HepG2 (cell line): ENCODE measurements around the gene HMGN1. TPM values are rescaled to one million over a fixed set of nuclear protein-coding genes. Genes with fewer than 3 reads are reported as not detected.

Experiments
- ATM ChIP-seq: fragments of 450-650 bp; IDR thresholded peaks from 2 replicates; pipeline ENCODE4 v1.7.1; 2017; ENCODE audit warnings: mild to moderate bottlenecking, borderline replicate concordance
- CREB1 ChIP-seq, 2 experiments: fragments of 450-650 bp in 1 of 2; IDR thresholded peaks; 2 replicates each; pipeline ENCODE4 v1.6.1; 2016 to 2017; ENCODE audit warnings: control low read depth in 1 of 2, mild to moderate bottlenecking in 1 of 2, missing compliant biosample characterization in 1 of 2, missing genetic modification characterization in 1 of 2
- GLI4 ChIP-seq: sonication (generic); formaldehyde crosslinking; IDR thresholded peaks from 2 replicates; pipeline ENCODE4 v1.5.1; 2020; ENCODE audit warnings: missing genetic modification reagents, mild to moderate bottlenecking, moderate library complexity, borderline replicate concordance
- HES4 ChIP-seq: sonication (generic); formaldehyde crosslinking; IDR thresholded peaks from 2 replicates; pipeline ENCODE4 v1.9.0; 2021; ENCODE audit warnings: mild to moderate bottlenecking, missing genetic modification reagents, borderline replicate concordance
- HOXD1 ChIP-seq: sonication (generic); formaldehyde crosslinking; IDR thresholded peaks from 2 replicates; pipeline ENCODE4 v1.5.0; 2020; ENCODE audit warnings: missing genetic modification reagents
- KAT7 ChIP-seq: IDR thresholded peaks from 2 replicates; pipeline ENCODE4 v1.6.1; 2018; ENCODE audit warnings: borderline replicate concordance, missing compliant biosample characterization
- MAFF ChIP-seq: IDR thresholded peaks from 2 replicates; pipeline ENCODE4 v1.6.1; 2011; ENCODE audit warnings: low read depth, low read length, improper control_type of control experiment
- NCOA2 ChIP-seq: sonication (generic); formaldehyde crosslinking; IDR thresholded peaks from 2 replicates; pipeline ENCODE4 v1.8.0; 2022; ENCODE audit warnings: inconsistent platforms
- NR2C2 ChIP-seq: sonication (generic); formaldehyde crosslinking; IDR thresholded peaks from 2 replicates; pipeline ENCODE4 v1.4.0; 2020; ENCODE audit warnings: missing genetic modification reagents, mild to moderate bottlenecking, moderate library complexity, borderline replicate concordance
- NR3C1 ChIP-seq: sonication (generic); formaldehyde crosslinking; IDR thresholded peaks from 2 replicates; pipeline ENCODE4 v1.4.0; 2020; ENCODE audit warnings: missing genetic modification reagents
- PAWR ChIP-seq: sonication (generic); formaldehyde crosslinking; IDR thresholded peaks from 2 replicates; pipeline ENCODE4 v1.4.0; 2020; ENCODE audit warnings: missing genetic modification reagents, mild to moderate bottlenecking, borderline replicate concordance
- PHF8 ChIP-seq: sonication (generic); formaldehyde crosslinking; IDR thresholded peaks from 2 replicates; pipeline ENCODE4 v1.5.0; 2020; ENCODE audit warnings: missing genetic modification reagents
- POLR2AphosphoS5 ChIP-seq: IDR thresholded peaks from 2 replicates; pipeline ENCODE4 v1.6.1; 2012; ENCODE audit warnings: low read depth, low read length
- SP140L ChIP-seq: sonication (generic); formaldehyde crosslinking; IDR thresholded peaks from 2 replicates; pipeline ENCODE4 v1.4.0; 2020; ENCODE audit warnings: missing genetic modification reagents, borderline replicate concordance
- SRF ChIP-seq: IDR thresholded peaks from 2 replicates; pipeline ENCODE4 v1.6.1; 2011; ENCODE audit warnings: mild to moderate bottlenecking, low read depth, low read length, moderate library complexity
- YEATS2 ChIP-seq: sonication (generic); formaldehyde crosslinking; IDR thresholded peaks from 2 replicates; pipeline ENCODE4 v1.4.0; 2020; ENCODE audit warnings: missing genetic modification reagents, borderline replicate concordance
- ZFP36L2 ChIP-seq: sonication (generic); formaldehyde crosslinking; IDR thresholded peaks from 2 replicates; pipeline ENCODE4 v1.4.0; 2020; ENCODE audit warnings: missing genetic modification reagents
- ZFP82 ChIP-seq: sonication (generic); formaldehyde crosslinking; IDR thresholded peaks from 2 replicates; pipeline ENCODE4 v1.5.1; 2020; ENCODE audit warnings: mild to moderate bottlenecking, missing genetic modification reagents, borderline replicate concordance
- ZNF33B ChIP-seq: sonication (generic); formaldehyde crosslinking; IDR thresholded peaks from 2 replicates; pipeline ENCODE4 v1.5.1; 2020; ENCODE audit warnings: mild to moderate bottlenecking, missing genetic modification reagents
- ZNF562 ChIP-seq: sonication (generic); formaldehyde crosslinking; IDR thresholded peaks from 2 replicates; pipeline ENCODE4 v1.8.0; 2022; ENCODE audit warnings: missing genetic modification reagents, borderline replicate concordance
- ZNF615 ChIP-seq: sonication (generic); formaldehyde crosslinking; IDR thresholded peaks from 2 replicates; pipeline ENCODE4 v1.5.0; 2020; ENCODE audit warnings: mild to moderate bottlenecking, missing genetic modification reagents, borderline replicate concordance
- ZNF724P ChIP-seq: sonication (generic); formaldehyde crosslinking; IDR thresholded peaks from 2 replicates; pipeline ENCODE4 v1.8.0; 2022; ENCODE audit warnings: missing genetic modification reagents, borderline replicate concordance
- ZNF790 ChIP-seq: sonication (generic); formaldehyde crosslinking; IDR thresholded peaks from 2 replicates; pipeline ENCODE4 v1.8.0; 2022; ENCODE audit warnings: missing genetic modification reagents, mild to moderate bottlenecking, borderline replicate concordance
- polyA plus RNA-seq, 8 experiments: library from polyadenylated mRNA; depleted of rRNA in 3 of 8; stranded (reverse) in 7 of 8; unstranded in 1 of 8; fragments of >200 nt; fragmentation: Illumina TruSeq in 4 of 8; extraction: Trizol in 4 of 8; gene quantifications; 2 replicates each; pipeline versions ENCODE4 v1.2.1 to v1.2.3, GENCODE V29; 2011 to 2016; ENCODE audit warnings: low read depth in 4 of 8, missing spikeins in 1 of 8, mixed read lengths in 1 of 8; ENCODE audit not compliant: insufficient read depth in 1 of 8
- total RNA-seq, 5 experiments: library from RNA; depleted of rRNA; stranded (reverse); fragments of >200 nt; fragmentation: Illumina TruSeq; extraction: Trizol; gene quantifications; 2 replicates each; pipeline ENCODE4 v1.2.3, GENCODE V29; 2016; ENCODE audit warnings: low read depth in 1 of 5
- TF ChIP-seq, protein P1 (sequence below), 2 experiments: fragments of 450-650 bp in 1 of 2; sonication (generic) in 1 of 2; formaldehyde crosslinking; IDR thresholded peaks; 2 replicates each; pipeline versions ENCODE4 v1.5.0 to v1.8.0; 2020 to 2022; ENCODE audit warnings: mild to moderate bottlenecking in 1 of 2, missing genetic modification reagents in 1 of 2
- TF ChIP-seq, protein P2 (sequence below): sonication (generic); formaldehyde crosslinking; IDR thresholded peaks from 2 replicates; pipeline ENCODE4 v1.5.0; 2020; ENCODE audit warnings: missing genetic modification reagents
- TF ChIP-seq, protein P3 (sequence below): sonication (generic); formaldehyde crosslinking; IDR thresholded peaks from 2 replicates; pipeline ENCODE4 v1.5.1; 2020; ENCODE audit warnings: missing genetic modification reagents, mild to moderate bottlenecking, borderline replicate concordance
- TF ChIP-seq, protein P4 (sequence below): sonication (generic); formaldehyde crosslinking; IDR thresholded peaks from 2 replicates; pipeline ENCODE4 v1.8.1; 2023; ENCODE audit warnings: mild to moderate bottlenecking, moderate library complexity, missing genetic modification reagents

HMGN1 gene
- total and polyA plus RNA-seq, 2 of the 13 experiments (the other 11 are each of a cell fraction or from before 2014, with no cell fraction given), result 104 to 286 TPM

DNA sequence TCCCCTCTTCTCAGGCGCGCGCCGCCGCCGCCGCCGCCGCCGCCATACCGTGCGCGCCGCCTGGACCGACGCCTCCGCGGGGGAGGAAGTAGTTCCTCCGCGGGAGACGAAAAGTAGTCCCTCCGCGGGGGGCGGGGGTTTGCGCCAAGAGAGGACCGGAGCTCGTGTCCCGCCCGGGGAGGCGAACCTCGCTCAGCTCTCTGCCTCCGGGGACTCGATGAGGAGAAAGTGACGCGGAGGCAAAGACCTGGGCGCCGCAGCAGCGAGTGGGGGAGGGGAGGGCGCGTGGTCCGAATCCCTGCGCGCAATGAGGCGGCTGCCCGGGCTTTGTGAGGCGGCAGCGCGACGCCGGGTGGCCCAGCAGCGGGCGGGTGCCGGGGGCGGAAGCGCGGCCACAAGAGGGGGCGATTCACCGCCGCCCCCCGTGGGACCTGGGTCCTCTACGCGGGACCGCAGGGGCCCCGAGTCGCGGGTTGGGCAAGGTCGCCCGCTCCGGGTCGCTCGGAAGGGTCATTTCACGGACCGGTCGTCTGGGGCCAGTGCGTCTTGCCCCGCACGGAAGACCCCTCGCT lies 35.2 kb downstream of the HMGN1 start, which contains the start of gene BRWD1 (continued):
- TF ChIP-seq HOXD1 (CRISPR knock-in tag), result peak; percentile 62; the same call in 1 of the 2 replicates
- no peak for TF ChIP-seq ZNF562 (CRISPR knock-in tag)
- no peak for TF ChIP-seq SP140L
- TF ChIP-seq, protein P1, sequence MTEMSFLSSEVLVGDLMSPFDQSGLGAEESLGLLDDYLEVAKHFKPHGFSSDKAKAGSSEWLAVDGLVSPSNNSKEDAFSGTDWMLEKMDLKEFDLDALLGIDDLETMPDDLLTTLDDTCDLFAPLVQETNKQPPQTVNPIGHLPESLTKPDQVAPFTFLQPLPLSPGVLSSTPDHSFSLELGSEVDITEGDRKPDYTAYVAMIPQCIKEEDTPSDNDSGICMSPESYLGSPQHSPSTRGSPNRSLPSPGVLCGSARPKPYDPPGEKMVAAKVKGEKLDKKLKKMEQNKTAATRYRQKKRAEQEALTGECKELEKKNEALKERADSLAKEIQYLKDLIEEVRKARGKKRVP (CRISPR knock-in tag; IDR thresholded peaks at IDR 0.05), result peak in 1 of 2 experiments; percentile 62; a peak in 2 of 4 replicates
- TF ChIP-seq ZNF724P (CRISPR knock-in tag), result peak; percentile 69; the same call in 1 of the 2 replicates
- no peak for TF ChIP-seq ZFP36L2 (CRISPR knock-in tag)
- peak; percentile 72; the same call in 1 of the 2 replicates for TF ChIP-seq YEATS2 (CRISPR knock-in tag)
- no peak for TF ChIP-seq ZNF790
- TF ChIP-seq, protein P2, sequence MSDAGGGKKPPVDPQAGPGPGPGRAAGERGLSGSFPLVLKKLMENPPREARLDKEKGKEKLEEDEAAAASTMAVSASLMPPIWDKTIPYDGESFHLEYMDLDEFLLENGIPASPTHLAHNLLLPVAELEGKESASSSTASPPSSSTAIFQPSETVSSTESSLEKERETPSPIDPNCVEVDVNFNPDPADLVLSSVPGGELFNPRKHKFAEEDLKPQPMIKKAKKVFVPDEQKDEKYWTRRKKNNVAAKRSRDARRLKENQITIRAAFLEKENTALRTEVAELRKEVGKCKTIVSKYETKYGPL (CRISPR knock-in tag), result peak; percentile 58; the same call in 1 of the 2 replicates
- TF ChIP-seq ZNF615, result peak; percentile 77; the same call in 1 of the 2 replicates
- TF ChIP-seq NR3C1 (CRISPR knock-in tag), result no peak
- TF ChIP-seq ATM, result no peak
- TF ChIP-seq KAT7 (CRISPR knock-in tag), result 0 out of 2 replicates have a peak, but pooled peaks have one; percentile 6
- peak; percentile 68 for TF ChIP-seq POLR2AphosphoS5
- no peak for TF ChIP-seq ZNF33B (CRISPR knock-in tag)
- peak; percentile 55; the same call in 1 of the 2 replicates for TF ChIP-seq GLI4 (CRISPR knock-in tag)
- no peak for TF ChIP-seq SRF
- peak; percentile 63; the same call in 1 of the 2 replicates for TF ChIP-seq PHF8 (CRISPR knock-in tag)
- peak; percentile 82 for TF ChIP-seq CREB1 (IDR thresholded peaks at IDR 0.05)
- TF ChIP-seq CREB1 (CRISPR knock-in tag; IDR thresholded peaks at IDR 0.05), result no peak
- peak; percentile 82; the same call in 1 of the 2 replicates for TF ChIP-seq ZFP82
- TF ChIP-seq, protein P3, sequence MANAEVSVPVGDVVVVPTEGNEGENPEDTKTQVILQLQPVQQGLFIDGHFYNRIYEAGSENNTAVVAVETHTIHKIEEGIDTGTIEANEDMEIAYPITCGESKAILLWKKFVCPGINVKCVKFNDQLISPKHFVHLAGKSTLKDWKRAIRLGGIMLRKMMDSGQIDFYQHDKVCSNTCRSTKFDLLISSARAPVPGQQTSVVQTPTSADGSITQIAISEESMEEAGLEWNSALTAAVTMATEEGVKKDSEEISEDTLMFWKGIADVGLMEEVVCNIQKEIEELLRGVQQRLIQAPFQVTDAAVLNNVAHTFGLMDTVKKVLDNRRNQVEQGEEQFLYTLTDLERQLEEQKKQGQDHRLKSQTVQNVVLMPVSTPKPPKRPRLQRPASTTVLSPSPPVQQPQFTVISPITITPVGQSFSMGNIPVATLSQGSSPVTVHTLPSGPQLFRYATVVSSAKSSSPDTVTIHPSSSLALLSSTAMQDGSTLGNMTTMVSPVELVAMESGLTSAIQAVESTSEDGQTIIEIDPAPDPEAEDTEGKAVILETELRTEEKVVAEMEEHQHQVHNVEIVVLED (CRISPR knock-in tag), result peak; percentile 73; the same call in 1 of the 2 replicates
- TF ChIP-seq, protein P4, sequence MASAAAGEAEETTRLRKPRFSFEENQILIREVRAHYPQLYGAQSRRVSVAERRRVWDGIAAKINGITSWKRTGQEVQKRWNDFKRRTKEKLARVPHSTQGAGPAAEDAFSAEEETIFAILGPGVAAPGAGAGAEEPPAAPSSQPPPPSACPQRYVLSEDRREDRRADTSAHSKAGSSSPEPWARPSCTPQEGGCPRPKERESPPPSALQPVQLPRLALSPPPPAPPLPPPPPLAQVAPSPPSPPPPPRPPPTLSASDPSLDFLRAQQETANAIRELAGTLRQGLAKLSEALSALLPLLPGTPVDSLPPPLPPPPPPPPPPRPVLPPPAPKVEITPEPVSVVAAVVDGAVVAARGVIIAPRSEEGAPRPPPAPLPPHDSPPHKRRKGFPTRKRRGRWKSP (CRISPR knock-in tag), result peak; percentile 95
- TF ChIP-seq NCOA2 (CRISPR knock-in tag), result peak; percentile 34; the same call in 1 of the 2 replicates
- no peak for TF ChIP-seq PAWR (CRISPR knock-in tag)
- peak; percentile 62; the same call in 1 of the 2 replicates for TF ChIP-seq HES4 (CRISPR knock-in tag)
- TF ChIP-seq NR2C2, result peak; percentile 54; the same call in 1 of the 2 replicates
- TF ChIP-seq MAFF, result no peak
